Measurements from ENCODE around the gene ARHGAP40.
"Not testable (repeated sequence)": the region's sequence is repeated elsewhere in the genome, so short reads cannot be mapped to it uniquely, and the experiment has no call there.

Gene ARHGAP40

DNA sequence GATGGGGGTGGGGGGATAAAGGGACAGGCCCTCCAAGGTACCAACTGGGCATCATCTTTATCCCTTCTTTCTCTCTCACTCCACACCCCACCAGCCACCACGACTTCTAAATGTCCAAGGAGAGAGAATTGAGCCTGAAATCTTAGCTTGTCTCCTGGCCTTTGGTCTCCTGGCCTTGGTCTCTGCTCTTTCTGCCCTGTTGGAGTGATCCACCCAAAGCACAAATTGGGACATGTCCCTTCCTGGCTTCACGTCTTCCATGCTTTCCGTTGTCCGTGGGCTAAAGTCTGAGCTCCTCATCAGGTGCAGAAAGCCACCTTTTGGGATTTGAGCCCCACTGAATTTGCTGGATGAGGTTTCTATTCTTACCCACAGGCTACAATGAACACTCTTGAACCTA lies 12.3 kb upstream of the ARHGAP40 start:
- DNase-seq: no peak

DNA sequence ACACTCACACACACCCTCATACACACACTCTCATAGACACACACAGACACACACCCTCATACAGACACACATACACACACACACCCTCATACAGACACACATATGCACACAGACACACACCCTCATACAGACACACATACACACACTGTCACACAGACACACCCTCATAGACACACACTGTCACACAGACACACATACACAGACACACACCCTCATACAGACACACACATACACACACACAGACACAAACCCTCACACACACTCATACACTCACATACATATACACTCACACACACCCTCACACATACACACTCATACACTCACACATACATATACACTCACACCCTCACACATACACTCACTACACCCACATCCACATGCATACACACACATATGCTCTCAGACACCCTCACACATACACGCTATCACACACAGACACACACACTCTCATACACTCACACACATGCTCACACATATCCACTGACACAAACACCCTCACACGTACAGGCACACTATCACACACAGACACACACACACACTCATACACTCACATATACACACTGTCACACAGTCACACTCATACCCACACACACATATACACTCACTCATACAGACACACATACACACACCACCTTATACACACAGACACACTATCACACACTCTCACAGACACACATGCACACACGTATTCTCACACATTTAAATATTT lies 11.5 kb upstream of the ARHGAP40 start:
- no peak for DNase-seq

DNA sequence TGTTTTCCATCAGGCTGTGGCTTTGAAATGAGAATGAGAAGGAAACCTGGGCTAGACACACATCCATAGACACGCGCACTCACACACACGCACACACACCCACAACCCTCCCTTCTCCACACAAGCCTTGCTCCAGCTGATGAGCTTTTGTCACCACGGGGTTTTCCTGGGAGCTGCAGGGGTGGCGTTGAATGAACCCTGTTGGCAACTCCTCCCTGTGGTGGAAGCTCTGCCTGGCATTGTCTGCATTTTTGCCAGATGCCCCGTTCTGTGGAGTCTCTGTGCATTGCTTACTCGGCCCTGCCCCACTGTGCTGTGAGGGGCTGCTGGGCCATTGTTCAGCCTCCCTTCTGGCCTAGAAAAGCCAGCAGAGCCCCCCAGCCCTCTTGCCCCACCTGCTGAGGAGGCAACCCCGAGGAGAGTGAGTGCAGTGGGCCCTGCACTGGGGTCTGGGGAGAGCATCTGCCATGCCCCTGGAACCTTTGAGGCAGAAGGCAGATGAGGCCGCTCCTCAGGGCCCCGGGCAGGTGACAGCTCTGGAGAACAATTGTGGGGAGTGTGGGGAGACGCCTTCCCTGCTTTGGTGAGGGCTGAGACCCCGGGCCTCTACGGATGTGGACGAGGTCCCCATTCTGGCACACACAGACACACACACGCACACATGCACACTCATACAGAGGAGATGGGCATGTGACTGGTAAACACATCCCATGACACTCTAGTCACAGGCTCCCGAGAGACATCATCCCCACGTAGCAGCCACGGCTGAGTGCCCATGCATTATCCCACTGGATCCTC lies 10.7 kb upstream of the ARHGAP40 start:
- DNase-seq: no peak

DNA sequence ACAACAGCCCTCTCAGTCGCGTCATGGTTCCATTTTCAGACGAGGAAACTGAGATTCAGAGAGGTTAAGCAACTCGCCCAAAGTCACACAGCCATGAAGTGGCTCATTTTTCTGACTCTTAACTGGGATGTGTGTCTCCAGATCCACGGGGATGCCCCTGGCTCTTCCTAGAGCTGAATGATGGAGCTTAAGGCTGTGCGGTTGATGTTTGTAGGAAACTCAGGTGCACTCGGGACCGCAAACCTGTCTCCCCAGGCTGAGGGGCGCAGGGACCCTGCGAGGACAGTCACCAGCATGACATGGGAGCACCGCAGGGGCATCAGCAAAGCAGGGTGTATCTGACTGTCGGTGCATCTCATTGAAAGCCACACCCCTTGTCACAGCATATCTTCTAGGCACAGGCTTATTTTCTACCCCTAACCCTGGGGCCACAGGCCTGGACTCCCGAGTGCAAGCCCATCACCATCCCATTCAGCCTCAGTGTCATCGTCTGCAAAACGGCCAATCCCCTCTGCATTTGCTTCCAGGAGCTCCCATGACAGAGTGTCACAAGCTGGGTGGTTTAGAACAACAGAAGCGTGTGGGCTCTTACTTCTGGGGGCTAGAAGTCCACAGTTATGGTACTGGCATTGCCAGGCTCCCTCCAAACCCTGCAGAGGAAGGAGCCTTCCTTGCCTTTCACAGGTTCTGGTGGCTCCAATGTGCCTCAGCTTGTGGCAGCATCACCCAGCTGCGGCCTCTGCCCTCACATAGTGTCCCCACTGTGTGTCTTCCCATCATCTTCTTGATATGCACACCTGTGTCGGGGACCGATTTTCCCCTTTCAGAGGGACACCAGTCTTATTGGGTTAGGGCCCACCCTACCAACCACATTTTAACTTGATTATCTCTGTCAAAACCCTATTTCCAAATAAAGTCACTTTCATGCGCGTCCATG lies 9.9 kb upstream of the ARHGAP40 start:
- no peak for DNase-seq

DNA sequence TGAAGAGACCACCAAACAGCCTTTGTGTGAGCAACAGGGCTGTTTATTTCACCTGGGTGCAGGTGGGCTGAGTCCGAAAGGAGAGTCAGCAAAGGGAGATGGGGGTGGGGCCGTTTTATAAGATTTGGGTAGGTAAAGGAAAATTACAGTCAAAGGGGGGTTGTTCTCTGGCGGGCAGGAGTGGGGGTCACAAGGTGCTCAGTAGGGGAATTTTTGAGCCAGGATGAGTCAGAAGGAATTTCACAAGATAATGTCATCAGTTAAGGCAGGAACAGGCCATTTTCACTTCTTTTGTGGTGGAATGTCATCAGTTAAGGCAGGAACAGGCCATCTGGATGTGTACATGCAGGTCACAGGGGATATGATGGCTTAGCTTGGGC lies 9.2 kb upstream of the ARHGAP40 start:
- not testable (repeated sequence) for DNase-seq

DNA sequence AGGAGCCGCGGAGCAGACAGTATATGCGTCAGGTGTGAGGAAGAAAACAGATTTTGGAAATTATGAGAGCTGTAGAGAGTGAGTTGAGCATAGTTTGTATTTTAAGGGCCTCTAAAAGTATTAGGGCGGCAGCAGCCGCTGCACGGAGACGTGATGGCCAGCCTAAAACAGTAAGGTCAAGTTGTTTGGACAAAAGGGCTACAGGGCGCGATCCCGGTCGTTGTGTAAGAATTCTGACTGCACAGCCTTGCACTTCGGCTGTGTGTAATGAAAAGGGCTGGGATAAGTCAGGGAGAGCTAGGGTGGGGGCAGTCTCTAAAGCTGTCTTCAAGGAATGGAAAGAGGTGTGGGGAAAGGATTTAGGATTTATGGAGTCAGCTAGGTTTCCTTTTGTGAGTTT lies 7.3 kb upstream of the ARHGAP40 start:
- not testable (repeated sequence) for DNase-seq

DNA sequence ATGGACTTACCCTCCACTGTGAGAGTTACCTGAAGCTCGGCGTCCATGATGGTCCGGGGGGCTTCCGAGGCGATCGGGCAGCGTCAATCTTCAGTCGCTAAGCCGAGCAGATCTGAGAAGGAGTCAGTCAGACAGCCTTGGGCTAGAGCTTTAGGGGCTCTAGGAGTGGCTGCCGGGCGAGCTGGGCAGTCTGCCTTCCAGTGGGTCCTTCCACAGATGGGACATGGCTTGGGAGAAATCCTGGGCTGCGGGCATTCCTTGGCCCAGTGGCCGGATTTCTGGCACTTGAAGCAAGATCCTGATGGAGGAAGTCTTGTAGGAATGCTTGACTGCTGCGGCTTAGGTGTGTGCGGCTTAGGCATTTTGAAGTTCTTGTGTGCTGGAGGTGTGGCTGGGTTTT lies 5.7 kb upstream of the ARHGAP40 start:
- not testable (repeated sequence) for DNase-seq

DNA sequence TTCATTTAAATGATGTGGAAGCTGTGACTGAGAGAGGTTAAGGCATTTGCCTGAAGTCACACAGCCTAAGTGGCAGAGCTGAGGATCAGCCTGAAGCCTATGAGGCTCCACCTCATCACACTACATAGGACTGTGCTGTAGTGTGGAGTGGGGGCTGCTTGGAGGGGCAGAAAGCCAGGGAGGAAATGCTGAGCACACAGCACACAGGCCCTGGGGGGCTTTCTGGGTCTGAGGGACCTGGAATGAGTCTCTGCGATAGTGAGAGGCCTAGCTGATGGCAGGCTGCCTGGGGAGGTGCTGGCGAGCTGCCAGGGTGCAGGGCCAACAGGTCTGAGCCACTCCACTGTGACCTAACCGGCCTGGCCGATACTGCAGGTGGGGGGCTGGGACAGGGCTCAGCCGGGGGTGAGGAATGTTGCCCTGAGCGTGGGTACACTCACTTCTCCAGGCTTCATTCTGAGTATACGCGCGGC lies 2.2 kb upstream of the ARHGAP40 start:
- DNase-seq: no peak

DNA sequence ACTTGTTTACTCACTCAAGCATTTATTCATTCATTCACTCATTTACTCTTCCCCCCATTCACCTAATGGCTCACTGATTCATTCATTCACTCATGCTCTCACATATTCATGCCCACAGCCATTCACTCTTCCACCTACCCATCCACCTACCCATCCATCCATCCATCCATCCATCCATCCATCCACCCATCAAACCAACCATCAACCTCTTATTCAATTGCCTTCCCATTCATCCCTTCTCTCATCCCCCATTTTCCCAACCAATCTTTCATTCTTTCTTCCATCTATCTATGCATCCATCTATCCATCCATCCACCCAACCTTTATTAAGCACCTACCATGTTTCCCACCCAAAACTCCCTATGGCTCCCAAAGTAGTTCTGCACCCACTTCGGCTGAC lies 1.6 kb upstream of the ARHGAP40 start:
- DNase-seq: no peak

DNA sequence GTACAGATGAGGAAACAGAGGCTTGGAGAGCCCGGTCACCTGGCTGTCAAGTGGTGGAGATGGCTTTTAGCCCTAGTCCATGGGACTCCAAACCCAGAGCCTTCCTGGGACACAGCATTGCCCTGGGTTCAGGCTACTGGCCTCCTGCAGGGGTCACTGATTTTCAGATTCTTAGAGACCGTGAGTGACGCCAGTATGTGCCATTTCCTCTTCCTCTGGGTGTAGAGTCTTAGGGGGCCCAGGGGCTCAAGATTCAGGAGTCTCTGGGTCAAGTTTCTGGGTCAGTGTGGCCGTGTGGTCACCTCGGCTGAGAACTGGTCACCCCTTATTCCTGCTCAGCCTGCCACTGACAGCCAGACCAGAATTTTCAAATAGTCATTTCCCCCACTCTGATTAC lies 574 bp downstream of the ARHGAP40 start:
- no peak for DNase-seq

DNA sequence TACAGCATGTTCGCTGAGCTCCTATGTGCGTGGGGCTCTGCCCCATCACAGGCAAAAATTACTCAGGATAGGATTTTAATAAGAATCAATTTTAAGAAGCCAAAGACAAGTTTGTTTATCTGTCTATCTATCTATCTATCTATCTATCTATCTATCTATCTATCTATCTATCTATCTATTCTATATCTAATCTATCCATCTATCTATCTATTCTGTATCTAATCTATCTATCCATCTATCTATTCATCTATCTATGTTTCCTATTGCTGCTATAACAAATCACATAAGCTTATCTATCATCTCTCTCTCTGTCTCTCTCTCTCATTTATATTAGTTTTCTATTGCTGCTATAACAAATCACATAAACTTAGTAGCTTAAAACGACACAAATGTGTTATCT lies 1.7 kb downstream of the ARHGAP40 start:
- DNase-seq: no peak

DNA sequence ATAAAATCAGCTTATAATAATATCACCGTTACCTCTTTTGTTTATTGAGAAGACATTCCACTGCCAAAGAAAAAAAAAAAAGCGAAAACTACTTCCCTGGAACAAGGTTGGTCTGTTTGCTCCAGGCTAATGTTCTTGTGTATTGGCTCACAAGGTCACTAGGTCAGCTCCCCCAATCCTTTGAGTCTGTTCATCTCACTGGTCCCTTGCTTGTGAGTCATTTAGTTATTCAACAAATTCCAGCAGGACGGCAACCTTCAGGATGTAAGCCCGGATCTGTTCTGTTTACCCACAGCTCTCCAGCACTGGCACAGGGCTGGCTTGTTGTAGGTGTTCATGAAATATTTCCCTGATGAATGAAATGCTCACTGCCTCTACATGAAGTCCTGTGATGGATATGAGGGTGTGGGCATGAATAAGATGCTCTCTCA lies 3.3 kb downstream of the ARHGAP40 start:
- DNase-seq: no peak

DNA sequence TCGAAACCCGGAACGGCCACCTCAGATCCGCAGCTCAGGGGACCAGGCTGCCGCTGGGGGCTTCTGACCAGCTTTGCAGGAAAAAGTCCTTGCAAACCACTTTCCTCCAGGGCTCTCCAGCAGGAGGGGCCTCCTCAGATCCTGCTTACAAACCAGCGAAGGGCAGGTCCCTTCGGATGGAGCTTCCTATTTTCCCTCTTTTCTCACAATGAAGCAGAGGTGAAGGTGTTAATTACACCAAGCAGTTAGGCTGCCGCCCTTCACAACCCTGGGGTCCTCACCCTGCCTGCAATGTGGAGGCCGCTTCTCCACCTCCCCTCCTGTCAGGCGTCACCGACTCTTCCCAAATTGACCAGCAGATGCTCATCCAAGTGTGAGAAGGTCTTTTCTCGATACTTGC lies 5.7 kb downstream of the ARHGAP40 start:
- DNase-seq: no peak

DNA sequence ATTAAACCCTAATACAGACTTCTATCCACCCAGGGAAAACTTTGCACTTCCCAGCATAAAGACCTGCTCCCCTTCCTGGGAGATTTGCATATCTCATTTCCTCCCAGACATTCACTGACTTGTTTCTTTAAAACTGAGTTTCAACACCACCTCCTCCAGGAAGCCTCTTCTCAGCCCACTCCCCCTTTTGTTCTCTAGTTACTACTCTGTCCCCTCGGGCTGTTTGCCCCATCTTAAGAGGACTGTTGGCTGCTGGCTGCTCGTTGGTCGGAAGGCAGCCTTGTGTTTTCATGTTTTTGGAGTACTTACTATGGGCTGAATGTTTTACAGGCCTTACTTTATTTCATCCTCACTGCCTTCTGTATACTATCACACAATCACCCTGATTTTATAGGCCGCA lies 6.6 kb downstream of the ARHGAP40 start:
- DNase-seq: no peak

DNA sequence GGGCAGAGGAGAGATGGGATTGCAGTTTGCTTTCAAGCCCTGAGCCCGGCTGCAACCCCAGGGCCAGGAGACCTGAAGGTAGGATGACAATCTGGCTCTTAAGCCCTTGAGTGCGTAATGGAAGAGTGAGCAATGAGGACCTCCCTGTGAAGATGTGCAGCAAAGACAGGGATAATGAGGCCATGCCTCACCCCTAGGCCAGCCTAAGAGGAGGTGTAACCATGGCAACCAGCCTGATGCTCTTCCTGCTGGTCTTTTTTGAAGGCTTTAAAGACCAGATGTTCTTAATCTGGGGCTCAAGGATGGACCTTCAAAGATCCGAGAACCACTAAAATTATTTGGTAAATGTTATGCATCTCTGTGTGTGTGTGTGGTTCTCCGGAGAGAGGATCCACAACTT lies 8.2 kb downstream of the ARHGAP40 start:
- no peak for DNase-seq

DNA sequence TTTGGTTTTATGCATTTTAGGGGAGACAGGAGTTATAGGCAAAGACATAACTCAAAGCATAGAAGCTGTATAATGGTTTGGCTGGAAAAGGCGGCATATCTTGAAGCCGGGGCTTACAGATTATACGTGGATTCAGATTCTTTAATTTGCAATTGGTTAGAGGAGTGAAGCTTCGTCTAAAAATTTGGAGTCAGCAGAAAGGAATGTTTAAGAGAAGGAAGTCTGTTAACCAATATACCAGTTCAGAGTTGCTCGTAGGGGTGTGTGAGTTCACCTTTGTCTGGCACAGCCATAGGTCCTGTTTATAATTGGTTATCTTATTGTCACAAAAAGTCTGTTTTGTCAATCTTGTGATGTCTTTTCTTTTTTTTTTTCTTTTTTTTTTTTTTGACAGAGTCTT lies 8.9 kb downstream of the ARHGAP40 start:
- DNase-seq: no peak

DNA sequence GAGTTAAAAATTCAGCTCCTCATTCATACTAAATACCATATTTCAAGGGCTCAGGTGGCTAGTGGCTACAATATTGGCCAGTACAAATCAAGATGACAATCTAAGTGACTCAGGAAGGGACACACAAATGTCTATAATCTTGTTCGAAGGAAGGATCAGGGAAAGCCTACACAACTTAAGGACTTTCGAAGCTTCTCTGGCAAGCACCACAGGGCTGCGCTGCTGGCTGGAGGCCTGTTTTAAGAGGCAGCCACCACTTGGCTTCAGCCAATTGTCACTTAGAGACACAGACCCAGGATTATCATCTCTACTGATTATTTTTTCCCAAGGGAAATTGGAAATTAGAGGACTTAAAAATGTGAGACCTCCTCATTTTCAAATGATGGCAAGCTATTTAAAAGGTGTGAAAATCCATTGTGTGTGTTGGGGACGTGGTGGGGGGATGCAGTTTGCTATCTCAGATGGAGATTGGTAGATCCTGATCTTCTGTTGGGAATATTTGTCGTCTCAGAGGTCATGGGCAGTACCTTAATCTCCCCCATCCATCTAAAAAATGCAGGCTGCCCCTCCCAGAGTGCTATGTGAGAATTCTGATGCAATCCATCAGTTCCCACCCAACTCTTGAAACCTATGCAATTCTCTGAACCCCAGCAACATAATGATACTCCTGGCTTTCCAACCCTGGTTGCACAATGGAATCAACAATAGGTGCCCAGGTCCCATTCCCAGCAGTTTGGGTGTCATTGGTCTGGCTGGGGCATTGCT lies 11.3 kb downstream of the ARHGAP40 start:
- no peak for DNase-seq

DNA sequence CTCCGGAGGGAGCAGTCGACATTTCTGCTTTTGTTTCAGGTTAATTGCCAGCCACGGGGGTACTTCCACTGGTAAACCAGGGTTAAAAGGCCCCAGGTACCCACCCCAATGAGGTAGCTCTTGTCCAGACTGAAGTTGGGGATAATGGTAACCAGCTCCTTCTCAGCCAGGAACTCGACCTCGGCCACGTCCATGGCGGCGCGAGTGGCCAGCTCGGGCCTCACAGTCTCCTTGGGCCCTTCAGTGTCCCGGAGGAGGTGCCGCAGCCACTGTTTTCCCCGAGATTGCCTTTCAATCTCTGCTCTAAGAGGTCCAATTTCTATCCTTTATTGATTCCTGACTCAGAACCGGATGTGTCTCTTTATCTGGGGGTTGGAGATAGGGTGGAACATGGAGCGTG lies 13.7 kb downstream of the ARHGAP40 start:
- no peak for DNase-seq

DNA sequence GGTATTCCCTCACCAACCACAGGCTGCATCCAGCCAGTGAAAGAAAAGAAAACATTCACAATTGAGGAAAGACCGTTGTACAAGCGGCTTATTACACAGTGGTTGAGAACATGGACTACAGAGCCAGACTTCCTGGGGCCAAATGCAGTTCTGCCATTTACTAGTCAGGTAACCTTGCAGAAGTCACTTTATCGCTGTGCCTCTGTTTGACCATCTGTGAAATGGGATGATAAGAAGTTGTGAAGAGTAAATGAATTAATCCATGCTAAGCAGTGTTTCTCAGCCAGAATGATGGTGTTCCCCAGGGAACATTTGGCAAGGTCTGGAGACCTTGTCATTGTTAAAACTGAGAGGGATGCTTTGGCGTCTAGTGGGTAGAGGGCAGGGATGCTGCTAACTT lies 14.8 kb downstream of the ARHGAP40 start:
- no peak for DNase-seq

DNA sequence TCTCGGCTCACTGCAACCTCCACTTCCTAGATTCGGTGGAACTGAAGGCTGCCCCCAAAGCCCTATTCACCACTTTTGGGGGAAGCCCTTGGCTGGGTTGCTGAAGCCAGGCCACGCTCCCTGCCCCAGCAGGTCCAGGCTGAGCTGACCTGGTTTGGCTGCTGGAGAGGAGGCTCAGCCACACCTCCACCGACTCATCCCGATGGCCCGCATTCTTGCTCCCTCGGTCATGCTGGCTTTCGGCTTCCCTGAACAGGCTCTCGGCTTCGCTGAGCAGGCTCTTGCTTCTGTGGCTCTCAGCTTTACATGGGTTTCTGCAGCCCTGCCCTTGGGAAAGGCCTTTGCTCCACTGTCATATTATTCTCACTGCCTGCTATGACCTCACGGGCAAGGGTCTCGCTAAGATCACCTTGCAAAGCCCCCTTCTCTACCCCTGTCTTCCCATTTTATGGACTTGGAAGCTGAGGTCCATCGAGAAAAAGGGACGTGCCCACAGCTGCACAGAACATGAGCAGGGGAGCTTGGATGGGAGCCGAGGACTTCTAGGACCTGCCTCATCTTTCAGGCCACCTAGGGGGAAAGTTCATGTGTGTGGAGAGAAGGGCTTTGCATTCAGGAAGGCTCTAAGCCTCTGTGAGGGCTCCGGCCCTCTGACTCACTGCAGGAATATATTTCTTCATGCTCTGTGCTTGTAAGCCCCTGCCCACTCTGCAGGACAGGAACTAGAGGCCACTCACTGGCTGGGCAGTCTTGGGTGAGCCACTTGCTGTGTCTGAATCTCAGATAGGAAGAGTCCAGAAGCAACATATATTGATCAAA lies 15.6 kb downstream of the ARHGAP40 start:
- DNase-seq: no peak

DNA sequence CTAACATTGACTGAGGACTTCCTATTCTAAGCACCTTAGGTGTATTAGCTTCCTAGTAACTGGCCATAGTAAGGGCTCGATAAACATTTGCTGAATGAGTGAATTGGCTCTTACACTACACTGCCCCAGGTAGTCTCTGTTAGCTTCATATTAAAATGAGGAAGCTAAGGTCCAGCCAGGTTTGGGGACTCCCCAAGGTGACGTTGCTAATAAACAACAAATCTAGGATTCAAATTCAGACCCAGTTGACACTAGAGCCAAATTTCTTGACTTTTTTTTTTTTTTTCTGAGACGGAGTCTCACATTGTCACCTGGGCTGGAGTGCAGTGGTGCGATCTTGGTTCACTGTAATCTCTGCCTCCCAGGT lies 16.2 kb downstream of the ARHGAP40 start:
- no peak for DNase-seq

DNA sequence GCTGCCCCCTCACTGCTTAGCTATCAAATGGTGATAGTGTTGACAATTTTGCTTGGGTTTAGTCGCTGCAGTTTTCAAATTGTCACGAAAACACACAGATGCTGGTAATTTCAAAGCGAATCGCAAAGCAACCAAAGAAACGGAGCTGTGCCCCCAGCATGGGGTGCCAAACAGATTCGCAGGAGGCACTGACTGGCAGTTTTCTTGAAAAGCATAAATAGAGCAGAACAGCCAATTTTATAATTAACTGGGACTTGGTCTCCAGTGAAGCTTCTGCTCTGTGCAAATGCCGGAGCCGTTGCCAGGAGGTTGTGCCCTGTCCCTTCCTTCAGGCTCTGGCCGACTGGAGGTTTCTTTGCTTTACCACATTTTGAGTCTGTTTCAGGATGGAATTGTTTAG lies 18.8 kb downstream of the ARHGAP40 start:
- DNase-seq: no peak
